ENCODE data around the gene PTPN11. TPM values are rescaled to one million over a fixed set of nuclear protein-coding genes. Genes with fewer than 3 reads are reported as not detected.
"Not testable (repeated sequence)": the region's sequence is repeated elsewhere in the genome, so short reads cannot be mapped to it uniquely, and the experiment has no call there.

Gene PTPN11
- total and polyA plus RNA-seq, 4 donors = 23.3 to 101 (median 44.3) TPM

DNA sequence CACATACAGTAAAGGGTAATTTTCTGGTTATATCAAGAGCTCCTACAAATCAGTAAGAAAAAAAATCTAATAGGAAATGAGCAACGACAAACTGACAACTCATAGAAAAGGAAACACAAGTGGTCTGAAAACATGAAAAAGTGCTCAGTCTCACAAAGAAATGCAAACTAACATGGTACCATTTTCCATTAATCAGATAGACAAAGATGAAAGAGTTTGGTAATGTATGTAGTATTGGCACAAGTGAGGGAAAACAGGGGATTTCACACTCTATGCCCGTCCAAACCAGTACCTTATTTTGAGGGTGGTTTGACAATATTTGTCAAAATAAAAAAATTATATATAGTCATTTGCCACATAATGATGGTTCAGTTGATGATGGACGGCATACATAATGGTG is 13.2 kb downstream of the PTPN11 start:
- Histone ChIP-seq H3K27me3 (ENCODE audit: control insufficient read depth in 3 of 3, insufficient read depth in 3 of 3, low read length in 2 of 3) (no peaks in the 10 kb centered on the region), H3K36me3 (ENCODE audit: control insufficient read depth in 4 of 4, insufficient read depth in 4 of 4, low read length in 4 of 4) (peaks cover 0 to 4% (median 2%) of the 10 kb centered on the region in 4 donors), H3K4me3 (no peak overlapping the region), H3K27ac (ENCODE audit: low read depth in 1 of 2, low read length in 1 of 2) (no peak overlapping the region), H3K9ac (ENCODE audit: insufficient read depth in 1 of 2, low read length in 2 of 2) (no peak overlapping the region), H3K9me3 (ENCODE audit: control insufficient read depth in 4 of 4, insufficient read depth in 3 of 4, low read length in 3 of 4) (no peaks in the 10 kb centered on the region), H3K4me1 (ENCODE audit: control insufficient read depth in 5 of 5, insufficient read depth in 5 of 5, low read length in 5 of 5) (peaks cover 0 to 3% (median 0%) of the 10 kb centered on the region in 5 donors)
- TF ChIP-seq, protein P1, sequence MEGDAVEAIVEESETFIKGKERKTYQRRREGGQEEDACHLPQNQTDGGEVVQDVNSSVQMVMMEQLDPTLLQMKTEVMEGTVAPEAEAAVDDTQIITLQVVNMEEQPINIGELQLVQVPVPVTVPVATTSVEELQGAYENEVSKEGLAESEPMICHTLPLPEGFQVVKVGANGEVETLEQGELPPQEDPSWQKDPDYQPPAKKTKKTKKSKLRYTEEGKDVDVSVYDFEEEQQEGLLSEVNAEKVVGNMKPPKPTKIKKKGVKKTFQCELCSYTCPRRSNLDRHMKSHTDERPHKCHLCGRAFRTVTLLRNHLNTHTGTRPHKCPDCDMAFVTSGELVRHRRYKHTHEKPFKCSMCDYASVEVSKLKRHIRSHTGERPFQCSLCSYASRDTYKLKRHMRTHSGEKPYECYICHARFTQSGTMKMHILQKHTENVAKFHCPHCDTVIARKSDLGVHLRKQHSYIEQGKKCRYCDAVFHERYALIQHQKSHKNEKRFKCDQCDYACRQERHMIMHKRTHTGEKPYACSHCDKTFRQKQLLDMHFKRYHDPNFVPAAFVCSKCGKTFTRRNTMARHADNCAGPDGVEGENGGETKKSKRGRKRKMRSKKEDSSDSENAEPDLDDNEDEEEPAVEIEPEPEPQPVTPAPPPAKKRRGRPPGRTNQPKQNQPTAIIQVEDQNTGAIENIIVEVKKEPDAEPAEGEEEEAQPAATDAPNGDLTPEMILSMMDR (IDR thresholded peaks at IDR 0.05; ENCODE audit: control extremely low read depth, extremely low read depth) = no peak
- ATAC-seq (ENCODE audit: insufficient read depth, low FRiP score) (no peak), DNase-seq (no peak)
- WGBS, 2 donors = 75% methylated on average over 3 of the region's 3 CpGs

DNA sequence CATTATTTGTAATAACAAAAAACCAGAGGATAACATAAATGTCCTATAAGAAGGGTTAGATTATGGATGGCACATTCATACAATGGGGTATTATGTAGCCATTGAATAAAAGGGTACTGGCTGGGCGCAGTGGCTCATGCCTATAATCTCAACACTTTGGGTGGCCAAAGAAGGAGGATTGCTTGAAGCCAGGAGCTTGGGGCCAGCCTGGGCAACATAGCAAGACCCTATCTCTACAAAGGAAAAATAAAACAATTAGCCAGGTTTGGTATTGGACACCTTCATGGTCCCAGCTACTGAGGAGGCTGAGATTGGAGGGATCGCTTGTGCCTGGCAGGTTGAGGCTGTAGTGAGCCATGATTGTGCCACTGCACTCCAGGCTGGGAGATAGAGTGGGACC is 14.8 kb downstream of the PTPN11 start:
- no peak for DNase-seq
- TF ChIP-seq, protein P1 (IDR thresholded peaks at IDR 0.05; ENCODE audit: control extremely low read depth, extremely low read depth) = no peak
- Histone ChIP-seq H3K9ac (ENCODE audit: insufficient read depth in 1 of 2, low read length in 2 of 2) (no peak overlapping the region), H3K36me3 (ENCODE audit: control insufficient read depth in 4 of 4, insufficient read depth in 4 of 4, low read length in 4 of 4) (peaks cover 0 to 4% (median under 1%) of the 10 kb centered on the region in 4 donors), H3K4me1 (ENCODE audit: control insufficient read depth in 5 of 5, insufficient read depth in 5 of 5, low read length in 5 of 5) (peaks cover 0 to 2% (median 0%) of the 10 kb centered on the region in 5 donors), H3K27me3 (ENCODE audit: control insufficient read depth in 3 of 3, insufficient read depth in 3 of 3, low read length in 2 of 3) (no peaks in the 10 kb centered on the region), H3K4me3 (no peak overlapping the region), H3K27ac (ENCODE audit: low read depth in 1 of 2, low read length in 1 of 2) (no peak overlapping the region), H3K9me3 (ENCODE audit: control insufficient read depth in 4 of 4, insufficient read depth in 3 of 4, low read length in 3 of 4) (no peaks in the 10 kb centered on the region)
- no peak for ATAC-seq (ENCODE audit: insufficient read depth, low FRiP score)
- 96% methylated on average over 2 of the region's 2 CpGs for WGBS, 2 donors

DNA sequence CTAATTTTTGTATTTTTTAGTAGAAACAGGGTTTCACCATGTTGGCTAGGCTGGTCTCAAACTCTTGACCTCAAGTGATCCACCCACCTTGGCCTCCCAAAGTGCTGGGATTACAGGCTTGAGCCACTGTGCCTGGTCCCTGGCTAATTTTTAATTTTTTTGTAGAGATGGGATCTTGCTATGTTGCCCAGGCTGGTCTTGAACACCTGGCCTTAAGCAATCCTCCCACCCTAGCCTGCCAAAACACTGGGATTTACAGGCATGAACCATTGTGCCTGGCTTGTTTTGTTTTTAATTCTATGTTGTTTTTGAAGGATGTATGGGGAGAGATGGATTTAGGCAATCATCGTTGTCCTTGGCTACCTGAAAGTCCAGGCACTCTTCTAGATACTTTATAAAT is 19.9 kb downstream of the PTPN11 start:
- not testable (repeated sequence) for H3K27ac ChIP-seq (ENCODE audit: low read depth in 1 of 2, low read length in 1 of 2); H3K9ac ChIP-seq (ENCODE audit: insufficient read depth in 1 of 2, low read length in 2 of 2); H3K9me3 ChIP-seq (ENCODE audit: control insufficient read depth in 4 of 4, insufficient read depth in 3 of 4, low read length in 3 of 4); H3K36me3 ChIP-seq (ENCODE audit: control insufficient read depth in 4 of 4, insufficient read depth in 4 of 4, low read length in 4 of 4); DNase-seq; H3K27me3 ChIP-seq (ENCODE audit: control insufficient read depth in 3 of 3, insufficient read depth in 3 of 3, low read length in 2 of 3); ATAC-seq (ENCODE audit: insufficient read depth, low FRiP score); H3K4me1 ChIP-seq (ENCODE audit: control insufficient read depth in 5 of 5, insufficient read depth in 5 of 5, low read length in 5 of 5); H3K4me3 ChIP-seq
- 97 to 100% methylated on average over 1 of the region's 1 CpG for WGBS, 2 donors

DNA sequence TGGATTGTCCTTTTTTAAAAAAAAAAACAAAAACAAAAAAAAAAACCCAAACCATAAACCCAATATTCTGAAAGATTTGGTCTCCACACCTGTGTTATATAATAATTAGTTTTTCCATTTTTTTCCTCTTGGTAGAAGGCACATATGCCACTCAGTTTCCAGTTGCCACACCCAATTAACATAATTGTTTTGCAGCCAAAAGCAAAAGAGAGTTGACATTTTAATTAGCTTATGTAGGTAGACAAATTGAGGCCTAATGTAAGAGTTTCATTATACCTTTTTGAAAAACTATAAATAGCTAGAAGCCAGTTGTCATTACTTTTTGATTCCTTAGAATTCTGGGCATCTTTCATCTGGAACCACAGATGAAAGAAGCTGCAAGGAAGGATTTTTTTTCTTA is 21.0 kb downstream of the PTPN11 start:
- H3K27ac ChIP-seq (ENCODE audit: low read depth in 1 of 2, low read length in 1 of 2) = no peak overlapping the region
- no peak overlapping the region for H3K9ac ChIP-seq (ENCODE audit: insufficient read depth in 1 of 2, low read length in 2 of 2)
- no peaks in the 10 kb centered on the region for H3K36me3 ChIP-seq (ENCODE audit: control insufficient read depth in 4 of 4, insufficient read depth in 4 of 4, low read length in 4 of 4)
- no peak overlapping the region for H3K4me3 ChIP-seq
- TF ChIP-seq, protein P1 (IDR thresholded peaks at IDR 0.05; ENCODE audit: control extremely low read depth, extremely low read depth) = no peak
- no peaks in the 10 kb centered on the region for H3K27me3 ChIP-seq (ENCODE audit: control insufficient read depth in 3 of 3, insufficient read depth in 3 of 3, low read length in 2 of 3)
- H3K9me3 ChIP-seq (ENCODE audit: control insufficient read depth in 4 of 4, insufficient read depth in 3 of 4, low read length in 3 of 4) = no peaks in the 10 kb centered on the region
- ATAC-seq (ENCODE audit: insufficient read depth, low FRiP score) (no peak), DNase-seq (no peak)
- peaks cover 0 to 2% (median 0%) of the 10 kb centered on the region in 5 donors for H3K4me1 ChIP-seq (ENCODE audit: control insufficient read depth in 5 of 5, insufficient read depth in 5 of 5, low read length in 5 of 5)

DNA sequence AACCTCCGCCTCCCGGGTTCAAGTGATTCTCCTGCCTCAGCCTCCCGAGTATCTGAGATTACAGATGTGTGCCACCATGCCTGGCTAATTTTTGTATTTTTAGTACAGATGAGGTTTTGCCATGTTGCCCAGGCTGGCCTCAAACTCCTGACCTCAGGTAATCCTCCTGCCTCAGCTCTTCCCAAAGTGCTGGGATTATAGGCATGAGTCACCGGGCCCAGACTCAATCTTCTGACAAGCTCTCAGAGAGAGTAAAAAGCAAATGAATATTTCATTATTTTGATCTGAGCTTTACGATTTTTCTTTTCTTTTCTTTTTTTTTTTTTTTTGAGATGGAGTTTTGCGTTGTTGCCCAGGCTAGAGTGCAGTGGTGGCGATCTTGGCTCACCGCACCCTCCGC is 21.9 kb downstream of the PTPN11 start:
- not testable (repeated sequence) for DNase-seq

More for the DNA sequence above, 21.9 kb downstream of the PTPN11 start:
- not testable (repeated sequence) for H3K27me3 ChIP-seq (ENCODE audit: control insufficient read depth in 3 of 3, insufficient read depth in 3 of 3, low read length in 2 of 3); H3K9ac ChIP-seq (ENCODE audit: insufficient read depth in 1 of 2, low read length in 2 of 2); H3K4me3 ChIP-seq; ATAC-seq (ENCODE audit: insufficient read depth, low FRiP score); H3K4me1 ChIP-seq (ENCODE audit: control insufficient read depth in 5 of 5, insufficient read depth in 5 of 5, low read length in 5 of 5); H3K27ac ChIP-seq (ENCODE audit: low read depth in 1 of 2, low read length in 1 of 2); H3K36me3 ChIP-seq (ENCODE audit: control insufficient read depth in 4 of 4, insufficient read depth in 4 of 4, low read length in 4 of 4); H3K9me3 ChIP-seq (ENCODE audit: control insufficient read depth in 4 of 4, insufficient read depth in 3 of 4, low read length in 3 of 4)
- 95 to 96% methylated on average over 9 of the region's 9 CpGs for WGBS, 2 donors

Measured in lung (tissue), 12 donors.